ENCODE measurements around the gene FAM227B. TPM values are rescaled to one million over a fixed set of nuclear protein-coding genes. Genes with fewer than 3 reads are reported as not detected.
A peak's percentile ranks its signal among the peaks of the same experiment; 100 is the strongest.

Gene FAM227B
- polyA plus RNA-seq, 1 experiment: 6.1 TPM

- no peak for TF ChIP-seq CTCF (IDR thresholded peaks at IDR 0.05; ENCODE audit: low read depth, low read length)
- no peak overlapping the region for H3K27ac ChIP-seq (ENCODE audit: low read depth, low read length)
- CTCF ChIA-PET: interaction anchor here (0.9 to 6.4 kb wide), 3 partner anchors 181 to 726 kb away, joined by 4 to 145 read pairs (median 12); no protein-coding TSS in a partner anchor
- no peak for DNase-seq (ENCODE audit: low read depth, low spot score)
- no peak overlapping the region for H3K4me3 ChIP-seq (ENCODE audit: low read depth, low read length)
- H3K27me3 ChIP-seq (ENCODE audit: control insufficient read depth, insufficient read depth, low read length): no peaks in the 10 kb centered on the region
- 0 out of 2 replicates have a peak, but pooled peaks cover 4% of the 10 kb centered on the region for H3K9me3 ChIP-seq (ENCODE audit: control insufficient read depth, insufficient read depth, low read length)
- POLR2A ChIA-PET: no interaction called here
Observed at GRCh38 chr15:49418811-49419210, 201.8 kb downstream of the FAM227B start.

GRCh38 chr15:49415638-49416037 is 205.0 kb downstream of the FAM227B start:
- CTCF ChIA-PET: interaction anchor here (0.6 to 1.3 kb wide), 3 partner anchors 180 to 588 kb away, joined by 4 read pairs; no protein-coding TSS in a partner anchor

GRCh38 chr15:49415149-49415548 is 205.5 kb downstream of the FAM227B start:
- TF ChIP-seq CTCF (IDR thresholded peaks at IDR 0.05; ENCODE audit: low read depth, low read length): no peak
- DNase-seq (ENCODE audit: low read depth, low spot score): no peak
- ChIA-PET CTCF (interaction anchor here (0.6 to 1.3 kb wide), 3 partner anchors 180 to 588 kb away, joined by 4 read pairs; no protein-coding TSS in a partner anchor), POLR2A (no interaction called here)
- H3K4me3 ChIP-seq (ENCODE audit: low read depth, low read length): no peak overlapping the region
- no peak overlapping the region for H3K27ac ChIP-seq (ENCODE audit: low read depth, low read length)
- H3K9me3 ChIP-seq (ENCODE audit: control insufficient read depth, insufficient read depth, low read length): 0 out of 2 replicates have a peak, but pooled peaks cover 4% of the 10 kb centered on the region
- no peaks in the 10 kb centered on the region for H3K27me3 ChIP-seq (ENCODE audit: control insufficient read depth, insufficient read depth, low read length)

More at GRCh38 chr15:49415638-49416037, 205.0 kb downstream of the FAM227B start:
- H3K9me3 ChIP-seq (ENCODE audit: control insufficient read depth, insufficient read depth, low read length): 0 out of 2 replicates have a peak, but pooled peaks cover 4% of the 10 kb centered on the region
- DNase-seq (ENCODE audit: low read depth, low spot score): peak; percentile 87
- no peaks in the 10 kb centered on the region for H3K27me3 ChIP-seq (ENCODE audit: control insufficient read depth, insufficient read depth, low read length)
- H3K27ac ChIP-seq (ENCODE audit: low read depth, low read length): no peak overlapping the region
- POLR2A ChIA-PET: no interaction called here
- H3K4me3 ChIP-seq (ENCODE audit: low read depth, low read length): no peak overlapping the region
- TF ChIP-seq CTCF (IDR thresholded peaks at IDR 0.05; ENCODE audit: low read depth, low read length): no peak

- Histone ChIP-seq H3K27ac (ENCODE audit: low read depth, low read length) (no peak overlapping the region), H3K27me3 (ENCODE audit: control insufficient read depth, insufficient read depth, low read length) (no peaks in the 10 kb centered on the region), H3K9me3 (ENCODE audit: control insufficient read depth, insufficient read depth, low read length) (0 out of 2 replicates have a peak, but pooled peaks cover 4% of the 10 kb centered on the region), H3K4me3 (ENCODE audit: low read depth, low read length) (no peak overlapping the region)
- ChIA-PET CTCF (interaction anchor here (1.2 kb wide), 1 partner anchor 9 kb away, joined by 3 read pairs; no protein-coding TSS in a partner anchor), POLR2A (no interaction called here)
- DNase-seq (ENCODE audit: low read depth, low spot score): no peak
- no peak for TF ChIP-seq CTCF (IDR thresholded peaks at IDR 0.05; ENCODE audit: low read depth, low read length)
Observed at GRCh38 chr15:49412797-49413196, 207.8 kb downstream of the FAM227B start.

- Histone ChIP-seq H3K4me3 (ENCODE audit: low read depth, low read length) (no peak overlapping the region), H3K27ac (ENCODE audit: low read depth, low read length) (no peak overlapping the region), H3K9me3 (ENCODE audit: control insufficient read depth, insufficient read depth, low read length) (no peaks in the 10 kb centered on the region; the same call in 1 of the 2 replicates), H3K27me3 (ENCODE audit: control insufficient read depth, insufficient read depth, low read length) (no peaks in the 10 kb centered on the region)
- no peak for TF ChIP-seq CTCF (IDR thresholded peaks at IDR 0.05; ENCODE audit: low read depth, low read length)
- POLR2A ChIA-PET: no interaction called here
- CTCF ChIA-PET: interaction anchor here (1.0 to 1.1 kb wide), 2 partner anchors 11 to 176 kb away, joined by 3 read pairs; no protein-coding TSS in a partner anchor
- DNase-seq (ENCODE audit: low read depth, low spot score): no peak
Observed at GRCh38 chr15:49410641-49411040, 210.0 kb downstream of the FAM227B start.
